ENCODE data around the gene GABRB2.

DNA sequence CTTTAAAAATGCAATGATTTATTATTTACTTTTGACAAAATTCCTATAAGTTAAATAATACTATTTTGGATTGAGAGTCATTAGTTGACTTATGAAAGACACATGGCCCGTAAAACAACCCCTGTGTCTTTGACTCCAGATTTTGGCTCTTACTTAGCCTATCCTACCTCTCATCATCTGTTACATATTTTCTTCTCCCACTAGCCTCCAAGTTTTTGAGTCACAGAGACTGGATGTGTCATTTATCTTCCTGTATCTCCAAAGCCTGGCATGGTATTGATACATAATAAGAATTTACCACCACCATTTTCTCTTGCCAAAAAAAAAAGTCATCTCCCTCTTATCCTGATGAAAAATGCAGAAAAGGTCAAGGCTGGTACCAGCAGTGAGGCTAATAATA is 99.9 kb downstream of the GABRB2 start:
- no peak for TF ChIP-seq POLR2A (IDR thresholded peaks at IDR 0.05; ENCODE audit: low read depth, low read length)
- TF ChIP-seq TAF1 (IDR thresholded peaks at IDR 0.05; ENCODE audit: low read depth, low read length), result no peak
- TF ChIP-seq POLR2AphosphoS5 (IDR thresholded peaks at IDR 0.05; ENCODE audit: low read depth, low read length), result no peak
